ENCODE data around the gene ZNF385A.

- no peak for TF ChIP-seq CTCF (IDR thresholded peaks at IDR 0.05 in 4 of 5, conservative IDR thresholded peaks at IDR 0.05 in 1 of 5)
- no peak for TF ChIP-seq POLR2A (IDR thresholded peaks at IDR 0.05)
Observed at GRCh38 chr12:54330442-54330841, 54.1 kb downstream of the ZNF385A start.
